Keratinocyte (primary cell): ENCODE data around the gene BRICD5. TPM values are rescaled to one million over a fixed set of nuclear protein-coding genes. Genes with fewer than 3 reads are reported as not detected.

ENCODE experiments used
- DNase-seq: peaks from one replicate; pipeline ENCODE4 v3.0.0-alpha.2; 2011; ENCODE audit warnings: low read depth, missing footprints, low spot score
- FAIRE-seq: peaks from 2 replicates; lab custom pipeline; 2011; peaks lifted over from hg19 to GRCh38; lab: Jason Lieb, UNC
- H2AFZ ChIP-seq: 2 replicates; pipeline ENCODE4 v1.6.0; 2012; ENCODE audit warnings: low read length, control low read depth, inconsistent platforms; ENCODE audit not compliant: control insufficient read depth
- H3K27ac ChIP-seq: 2 replicates; pipeline ENCODE4 v1.5.1; 2011; ENCODE audit warnings: low read length; ENCODE audit not compliant: control insufficient read depth, insufficient read depth
- H3K27me3 ChIP-seq: 3 replicates; pipeline ENCODE4 v1.6.0; 2011; ENCODE audit warnings: low read length; ENCODE audit not compliant: control insufficient read depth, insufficient read depth; ENCODE audit errors: extremely low read depth
- H3K36me3 ChIP-seq, 2 experiments: 2 replicates in 1 of 2; 3 replicates in 1 of 2; pipeline ENCODE4 v1.5.1; 2011; ENCODE audit warnings: low read length in 2 of 2, mild to moderate bottlenecking in 1 of 2; ENCODE audit not compliant: control insufficient read depth in 2 of 2, insufficient read depth in 2 of 2; ENCODE audit errors: extremely low read depth in 1 of 2
- H3K4me1 ChIP-seq: 3 replicates; pipeline ENCODE4 v1.5.1; 2011; ENCODE audit warnings: low read length; ENCODE audit not compliant: control insufficient read depth, insufficient read depth; ENCODE audit errors: extremely low read depth
- H3K4me2 ChIP-seq: 3 replicates; pipeline ENCODE4 v1.6.0; 2011; ENCODE audit warnings: low read depth, low read length; ENCODE audit not compliant: control insufficient read depth, insufficient read depth; ENCODE audit errors: extremely low read depth
- H3K4me3 ChIP-seq, 3 experiments: fragments of 200-600 bp in 1 of 3; sonication (generic) in 1 of 3; 2 replicates in 2 of 3; 3 replicates in 1 of 3; pipeline ENCODE4 v1.5.1; 2011 to 2016; ENCODE audit warnings: low read length in 3 of 3, mild to moderate bottlenecking in 3 of 3, control low read depth in 2 of 3, inconsistent platforms in 1 of 3, low read depth in 1 of 3, mixed read lengths in 1 of 3, mixed run types in 1 of 3, moderate library complexity in 1 of 3; ENCODE audit not compliant: control insufficient read depth in 2 of 3, insufficient read depth in 2 of 3; ENCODE audit errors: extremely low read depth in 1 of 3
- H3K79me2 ChIP-seq: 2 replicates; pipeline ENCODE4 v1.6.0; 2012; ENCODE audit warnings: low read length; ENCODE audit not compliant: control insufficient read depth, insufficient read depth
- H3K9ac ChIP-seq: 3 replicates; pipeline ENCODE4 v1.6.0; 2011; ENCODE audit warnings: low read length; ENCODE audit not compliant: control insufficient read depth, insufficient read depth; ENCODE audit errors: extremely low read depth
- H3K9me1 ChIP-seq: 3 replicates; pipeline ENCODE4 v1.6.0; 2011; ENCODE audit warnings: low read length; ENCODE audit not compliant: control insufficient read depth, insufficient read depth; ENCODE audit errors: extremely low read depth
- H3K9me3 ChIP-seq: 2 replicates; pipeline ENCODE4 v1.5.1; 2012; ENCODE audit warnings: low read depth, low read length; ENCODE audit not compliant: control insufficient read depth
- H4K20me1 ChIP-seq: 3 replicates; pipeline ENCODE4 v1.6.0; 2011; ENCODE audit warnings: low read length; ENCODE audit not compliant: control insufficient read depth, insufficient read depth; ENCODE audit errors: extremely low read depth
- CTCF ChIP-seq, 3 experiments: IDR thresholded peaks in 1 of 3; conservative IDR thresholded peaks in 1 of 3; optimal IDR thresholded peaks in 1 of 3; 2 replicates in 2 of 3; 3 replicates in 1 of 3; pipeline versions ENCODE3 to v1.5.1; 2011; ENCODE audit warnings: low read length in 3 of 3, mild to moderate bottlenecking in 3 of 3, moderate library complexity in 2 of 3, control low read depth in 1 of 3, inconsistent platforms in 1 of 3; ENCODE audit not compliant: insufficient read depth in 2 of 3; ENCODE audit errors: extremely low read depth in 1 of 3
- EZH2 ChIP-seq: IDR thresholded peaks from one replicate; pipeline ENCODE4 v1.6.1; 2012; ENCODE audit warnings: inconsistent platforms, mild to moderate bottlenecking, low read length, moderate library complexity
- dilution Hi-C: fragments of 300-500 bp; cut with MboI; formaldehyde crosslinking; loops from one replicate; pipeline ENCODE4 v1.7.0; 2020; ENCODE audit warnings: low sequenced_read_pairs; ENCODE audit not compliant: extremely low pct_ligation_motif_present
- polyA plus RNA-seq, 5 experiments: library from polyadenylated mRNA; depleted of rRNA in 3 of 5; stranded (reverse) in 3 of 5; stranded (forward) in 1 of 5; unstranded in 1 of 5; fragments of >200 nt; gene quantifications; 1 replicate in 1 of 5; 2 replicates in 3 of 5; 3 replicates in 1 of 5; pipeline versions ENCODE4 v1.2.1 to v1.2.3, GENCODE V29; 2011 to 2012; ENCODE audit warnings: missing spikeins in 2 of 5, low read depth in 1 of 5, low replicate concordance in 1 of 5

The BRICD5 gene
- polyA plus RNA-seq, 1 donor (not counting 4 experiments of a cell fraction or from before 2014, with no cell fraction given), result 1.8 TPM

- H3K36me3 ChIP-seq, result peaks cover 22 to 29% of the 10 kb centered on the region in 2 experiments
Measured at GRCh38 chr16:2177101-2177500, 33.6 kb downstream of the BRICD5 start.

GRCh38 chr16:2176047-2176446 lies 34.6 kb downstream of the BRICD5 start:
- no peak for FAIRE-seq
- Histone ChIP-seq H3K36me3 (peaks cover 21 to 34% of the 10 kb centered on the region in 2 experiments), H3K27me3 (peaks cover 2% of the 10 kb centered on the region)

More at GRCh38 chr16:2177101-2177500, 33.6 kb downstream of the BRICD5 start:
- no peaks in the 10 kb centered on the region for H3K9me1 ChIP-seq
- H2AFZ ChIP-seq, result no peak overlapping the region
- H3K27ac ChIP-seq, result no peak overlapping the region
- no peak for TF ChIP-seq CTCF (optimal IDR thresholded peaks at IDR 0.05 in 1 of 3, IDR thresholded peaks at IDR 0.05 in 1 of 3, conservative IDR thresholded peaks at IDR 0.05 in 1 of 3; ENCODE audit: extremely low read depth in 1 of 3, insufficient read depth in 2 of 3, low read length in 3 of 3)
- TF ChIP-seq EZH2, result no peak
- DNase-seq, result no peak
- dilution Hi-C loops, result no loop called here
- H3K4me2 ChIP-seq, result no peak overlapping the region
- H3K9me3 ChIP-seq, result no peaks in the 10 kb centered on the region
- no peak overlapping the region for H3K9ac ChIP-seq
- FAIRE-seq, result no peak
- peaks cover 2% of the 10 kb centered on the region for H3K27me3 ChIP-seq
- peaks cover 4% of the 10 kb centered on the region for H3K4me1 ChIP-seq
- H3K4me3 ChIP-seq, result no peak overlapping the region
- H4K20me1 ChIP-seq, result no peaks in the 10 kb centered on the region
- H3K79me2 ChIP-seq, result no peaks in the 10 kb centered on the region

More at GRCh38 chr16:2176047-2176446, 34.6 kb downstream of the BRICD5 start:
- TF ChIP-seq CTCF (optimal IDR thresholded peaks at IDR 0.05 in 1 of 3, IDR thresholded peaks at IDR 0.05 in 1 of 3, conservative IDR thresholded peaks at IDR 0.05 in 1 of 3; ENCODE audit: extremely low read depth in 1 of 3, insufficient read depth in 2 of 3, low read length in 3 of 3) (no peak), EZH2 (no peak)
- Histone ChIP-seq H3K79me2 (no peaks in the 10 kb centered on the region), H3K9me3 (no peaks in the 10 kb centered on the region), H3K9me1 (no peaks in the 10 kb centered on the region), H3K4me1 (peaks cover 4% of the 10 kb centered on the region), H2AFZ (no peak overlapping the region), H3K27ac (no peak overlapping the region), H4K20me1 (no peaks in the 10 kb centered on the region), H3K9ac (no peak overlapping the region), H3K4me2 (no peak overlapping the region), H3K4me3 (no peak overlapping the region)
- dilution Hi-C loops, result no loop called here
- no peak for DNase-seq
